Keratinocyte (primary cell): ENCODE results near the gene CD28.

Experiments used
- EZH2 ChIP-seq: IDR thresholded peaks from one replicate; pipeline ENCODE4 v1.6.1; 2012; ENCODE audit warnings: inconsistent platforms, mild to moderate bottlenecking, low read length, moderate library complexity
- TF ChIP-seq, protein P1 (sequence below), 3 experiments: IDR thresholded peaks in 1 of 3; conservative IDR thresholded peaks in 1 of 3; optimal IDR thresholded peaks in 1 of 3; 2 replicates in 2 of 3; 3 replicates in 1 of 3; pipeline versions ENCODE3 to v1.5.1; 2011; ENCODE audit warnings: low read length in 3 of 3, mild to moderate bottlenecking in 3 of 3, moderate library complexity in 2 of 3, control low read depth in 1 of 3, inconsistent platforms in 1 of 3; ENCODE audit not compliant: insufficient read depth in 2 of 3; ENCODE audit errors: extremely low read depth in 1 of 3

DNA sequence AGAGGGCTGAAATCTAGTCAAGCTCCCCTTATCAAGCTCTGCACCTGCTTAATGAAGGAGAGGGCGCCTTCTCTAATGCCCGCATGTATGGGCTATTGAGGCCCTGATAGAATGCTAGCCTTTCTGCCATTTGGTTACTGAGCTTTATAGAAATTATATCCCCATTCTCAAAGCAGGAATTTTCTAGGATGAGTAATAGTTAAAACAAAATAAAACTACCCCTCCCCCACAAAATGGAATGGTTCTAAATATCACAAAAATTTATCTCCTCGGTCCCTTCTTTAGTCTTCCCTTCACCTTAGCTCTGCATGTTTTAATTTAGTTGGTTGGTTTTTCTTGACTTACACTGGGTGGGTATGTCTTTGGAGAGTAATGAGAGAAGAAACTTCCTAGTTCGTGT is 37.7 kb downstream of the CD28 start:
- TF ChIP-seq, protein P1, sequence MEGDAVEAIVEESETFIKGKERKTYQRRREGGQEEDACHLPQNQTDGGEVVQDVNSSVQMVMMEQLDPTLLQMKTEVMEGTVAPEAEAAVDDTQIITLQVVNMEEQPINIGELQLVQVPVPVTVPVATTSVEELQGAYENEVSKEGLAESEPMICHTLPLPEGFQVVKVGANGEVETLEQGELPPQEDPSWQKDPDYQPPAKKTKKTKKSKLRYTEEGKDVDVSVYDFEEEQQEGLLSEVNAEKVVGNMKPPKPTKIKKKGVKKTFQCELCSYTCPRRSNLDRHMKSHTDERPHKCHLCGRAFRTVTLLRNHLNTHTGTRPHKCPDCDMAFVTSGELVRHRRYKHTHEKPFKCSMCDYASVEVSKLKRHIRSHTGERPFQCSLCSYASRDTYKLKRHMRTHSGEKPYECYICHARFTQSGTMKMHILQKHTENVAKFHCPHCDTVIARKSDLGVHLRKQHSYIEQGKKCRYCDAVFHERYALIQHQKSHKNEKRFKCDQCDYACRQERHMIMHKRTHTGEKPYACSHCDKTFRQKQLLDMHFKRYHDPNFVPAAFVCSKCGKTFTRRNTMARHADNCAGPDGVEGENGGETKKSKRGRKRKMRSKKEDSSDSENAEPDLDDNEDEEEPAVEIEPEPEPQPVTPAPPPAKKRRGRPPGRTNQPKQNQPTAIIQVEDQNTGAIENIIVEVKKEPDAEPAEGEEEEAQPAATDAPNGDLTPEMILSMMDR (optimal IDR thresholded peaks at IDR 0.05 in 1 of 3, IDR thresholded peaks at IDR 0.05 in 1 of 3, conservative IDR thresholded peaks at IDR 0.05 in 1 of 3; ENCODE audit: extremely low read depth in 1 of 3, insufficient read depth in 2 of 3, low read length in 3 of 3): no peak
- TF ChIP-seq EZH2: no peak
